Common myeloid progenitor, CD34-positive (primary cell): ENCODE results near the gene HECTD2.
"Not testable (repeated sequence)": the region's sequence is repeated elsewhere in the genome, so short reads cannot be mapped to it uniquely, and the experiment has no call there.

ENCODE experiments used
- CTCF ChIA-PET: fragments of 350-600 bp; sonication (Branson Sonifier 250); formaldehyde crosslinking; loops from one replicate; lab custom pipeline; 2021; ENCODE audit warnings: antibody characterized with exemption; lab: Charles Lee
- POLR2A ChIA-PET: fragments of 350-600 bp; sonication (Branson Sonifier 250); formaldehyde crosslinking; loops from one replicate; lab custom pipeline; 2021; ENCODE audit warnings: antibody characterized with exemption; lab: Charles Lee
- DNase-seq, 3 donors: peaks; one replicate each; pipeline versions ENCODE4 v3.0.0 to v3.0.0-alpha.2; 2013
- H3K27ac ChIP-seq, 2 experiments: 1 replicate in 1 of 2; 2 replicates in 1 of 2; pipeline ENCODE4 v1.7.0; 2013; ENCODE audit warnings: inconsistent platforms in 2 of 2, low read length in 2 of 2, mild to moderate bottlenecking in 2 of 2, low read depth in 1 of 2, moderate library complexity in 1 of 2; ENCODE audit not compliant: severe bottlenecking in 2 of 2, insufficient read depth in 1 of 2, poor library complexity in 1 of 2
- H3K27me3 ChIP-seq, 5 experiments: replicated peaks in 2 of 5; 1 replicate in 3 of 5; 2 replicates in 2 of 5; pipeline versions ENCODE4 v1.6.1 to v1.7.0; 2013; ENCODE audit warnings: low read length in 4 of 5, mild to moderate bottlenecking in 2 of 5, moderate library complexity in 2 of 5, inconsistent platforms in 1 of 5; ENCODE audit not compliant: insufficient read depth in 5 of 5, control insufficient read depth in 4 of 5
- H3K36me3 ChIP-seq, 4 experiments: 1 replicate in 2 of 4; 2 replicates in 2 of 4; pipeline versions ENCODE4 v1.6.1 to v1.7.0; 2013; ENCODE audit warnings: low read length in 3 of 4, control low read depth in 1 of 4, mild to moderate bottlenecking in 1 of 4; ENCODE audit not compliant: control insufficient read depth in 4 of 4, insufficient read depth in 4 of 4
- H3K4me1 ChIP-seq, 4 experiments: 1 replicate in 3 of 4; 2 replicates in 1 of 4; pipeline versions ENCODE4 v1.6.1 to v1.7.1; 2013; ENCODE audit warnings: low read length in 3 of 4, mild to moderate bottlenecking in 3 of 4, control low read depth in 1 of 4, inconsistent platforms in 1 of 4, moderate library complexity in 1 of 4; ENCODE audit not compliant: control insufficient read depth in 4 of 4, insufficient read depth in 4 of 4; ENCODE audit errors: control extremely low read depth in 1 of 4
- H3K4me3 ChIP-seq, 7 experiments: 1 replicate in 4 of 7; 2 replicates in 3 of 7; pipeline versions ENCODE4 v1.5.1 to v1.7.0; 2013; ENCODE audit warnings: mild to moderate bottlenecking in 7 of 7, low read length in 6 of 7, moderate library complexity in 6 of 7, inconsistent platforms in 2 of 7, low read depth in 2 of 7, control low read depth in 1 of 7; ENCODE audit not compliant: insufficient read depth in 4 of 7, control insufficient read depth in 1 of 7; ENCODE audit errors: extremely low read depth in 1 of 7
- H3K9me3 ChIP-seq, 5 experiments: 1 replicate in 4 of 5; 2 replicates in 1 of 5; pipeline versions ENCODE4 v1.6.1 to v1.7.1; 2013; ENCODE audit warnings: low read length in 4 of 5, mild to moderate bottlenecking in 2 of 5, inconsistent platforms in 1 of 5, low read depth in 1 of 5, moderate library complexity in 1 of 5; ENCODE audit not compliant: control insufficient read depth in 4 of 5, insufficient read depth in 2 of 5; ENCODE audit errors: control extremely low read depth in 1 of 5
- WGBS: methylation state at CpG from one replicate; pipeline ENCODE4 v1.1.5; 2013; ENCODE audit not compliant: insufficient coverage; 5-methylcytosine and 5-hydroxymethylcytosine counted together

HECTD2 gene

DNA sequence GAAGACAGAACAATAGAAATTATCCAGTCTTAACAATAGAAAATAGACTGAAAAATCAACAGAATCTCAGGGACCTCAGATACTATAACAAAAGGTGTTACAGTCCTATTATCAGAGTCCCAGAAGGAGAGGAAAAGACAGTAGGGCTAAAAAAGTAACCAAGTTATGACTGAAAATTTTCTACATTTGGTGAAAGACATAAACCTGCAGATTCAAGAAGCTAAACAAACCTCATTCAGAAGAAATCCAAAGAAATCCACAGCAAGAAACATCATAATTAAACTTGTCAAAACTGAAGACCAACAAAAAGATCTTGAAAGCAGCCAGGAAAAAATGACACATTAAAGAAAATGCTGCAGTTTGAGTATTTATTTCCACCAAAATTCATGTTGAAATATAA is 41.9 kb downstream of the HECTD2 start:
- Histone ChIP-seq H3K4me1 (no peaks in the 10 kb centered on the region), H3K36me3 (no peaks in the 10 kb centered on the region), H3K4me3 (no peak overlapping the region), H3K27ac (no peak overlapping the region), H3K27me3 (no peaks in the 10 kb centered on the region), H3K9me3 (peaks cover 3 to 29% (median 9%) of the 10 kb centered on the region in 5 experiments)
- ChIA-PET POLR2A (no interaction called here), CTCF (no interaction called here)
- DNase-seq = no peak

DNA sequence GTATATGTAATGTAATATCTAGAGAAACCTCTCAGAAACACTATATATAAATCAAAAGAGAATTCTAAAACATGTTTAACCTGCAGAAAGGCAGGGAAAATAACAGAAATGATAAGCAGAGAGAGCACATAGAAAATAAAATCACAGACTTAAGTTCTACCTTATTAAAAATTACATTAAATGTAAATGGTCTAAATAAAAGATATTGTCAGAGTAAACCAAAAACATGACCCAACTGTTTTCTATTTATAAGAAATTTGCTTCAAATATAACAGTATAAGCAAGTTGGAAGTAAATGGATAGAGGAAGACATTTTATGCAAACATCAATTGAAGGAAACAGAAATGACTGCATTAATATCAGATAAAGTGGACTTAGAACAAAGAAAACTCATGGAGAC is 43.4 kb downstream of the HECTD2 start:
- ChIA-PET CTCF (no interaction called here), POLR2A (no interaction called here)
- DNase-seq = no peak
- Histone ChIP-seq H3K9me3 (peaks cover 3 to 29% (median 9%) of the 10 kb centered on the region in 5 experiments), H3K27me3 (no peaks in the 10 kb centered on the region), H3K4me1 (no peaks in the 10 kb centered on the region), H3K27ac (no peak overlapping the region), H3K4me3 (no peak overlapping the region), H3K36me3 (no peaks in the 10 kb centered on the region)

DNA sequence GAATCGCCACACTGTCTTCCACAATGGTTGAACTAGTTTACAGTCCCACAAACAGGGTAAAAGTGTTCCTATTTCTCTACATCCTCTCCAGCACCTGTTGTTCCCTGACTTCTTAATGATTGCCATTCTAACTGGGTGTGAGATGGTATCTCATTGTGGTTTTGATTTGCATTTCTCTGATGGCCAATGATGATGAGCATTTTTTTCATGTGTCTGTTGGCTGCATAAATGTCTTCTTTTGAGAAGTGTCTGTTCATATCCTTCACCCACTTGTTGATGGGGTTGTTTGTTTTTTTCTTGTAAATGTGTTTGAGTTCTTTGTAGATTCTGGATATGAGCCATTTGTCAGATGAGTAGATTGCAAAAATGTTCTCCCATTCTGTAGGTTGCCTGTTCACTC is 45.0 kb downstream of the HECTD2 start:
- H3K9me3 ChIP-seq = peaks cover 2 to 21% (median 7%) of the 10 kb centered on the region in 5 experiments
- POLR2A ChIA-PET, H3K4me3 ChIP-seq, CTCF ChIA-PET, H3K27ac ChIP-seq, H3K27me3 ChIP-seq, DNase-seq, H3K36me3 ChIP-seq, H3K4me1 ChIP-seq: not testable (repeated sequence)
- WGBS = no CpG with 5 or more reads among the region's 1 CpG

DNA sequence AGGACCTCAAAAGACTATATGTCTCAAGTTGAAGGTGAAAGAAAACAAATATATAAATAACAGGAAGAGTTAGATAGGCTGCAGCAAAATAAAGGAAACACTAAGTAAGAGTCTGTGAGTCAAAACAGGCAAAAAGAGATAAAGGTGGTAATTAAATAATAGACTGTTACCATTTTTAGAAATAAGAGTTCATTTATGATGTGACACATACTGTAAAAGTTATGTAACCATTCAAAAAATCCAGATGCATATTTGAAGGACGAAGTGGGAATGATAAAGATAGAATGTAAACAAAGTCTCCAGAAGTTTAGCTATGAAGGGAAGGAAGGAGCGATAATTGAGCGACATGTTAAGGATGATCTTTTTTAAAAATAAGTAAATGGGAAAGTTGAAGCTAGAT is 50.5 kb downstream of the HECTD2 start:
- Histone ChIP-seq H3K9me3 (peaks cover 0 to 1% (median 0%) of the 10 kb centered on the region in 5 experiments), H3K4me3 (no peak overlapping the region), H3K27me3 (no peaks in the 10 kb centered on the region), H3K36me3 (peaks cover 0 to 8% (median 0%) of the 10 kb centered on the region in 4 experiments), H3K4me1 (no peaks in the 10 kb centered on the region), H3K27ac (no peak overlapping the region)
- DNase-seq = no peak
- ChIA-PET POLR2A (no interaction called here), CTCF (no interaction called here)
- WGBS = 100% methylated on average over 1 of the region's 3 CpGs

- ChIA-PET POLR2A (no interaction called here), CTCF (no interaction called here)
- Histone ChIP-seq H3K27ac (no peak overlapping the region), H3K4me3 (no peak overlapping the region), H3K27me3 (no peaks in the 10 kb centered on the region), H3K4me1 (no peaks in the 10 kb centered on the region), H3K36me3 (peaks cover 0 to 9% (median 0%) of the 10 kb centered on the region in 4 experiments), H3K9me3 (peaks cover 0 to 7% (median 1%) of the 10 kb centered on the region in 5 experiments)
- DNase-seq = no peak
Measured at GRCh38 chr10:91462423-91462822, 52.3 kb downstream of the HECTD2 start.

DNA sequence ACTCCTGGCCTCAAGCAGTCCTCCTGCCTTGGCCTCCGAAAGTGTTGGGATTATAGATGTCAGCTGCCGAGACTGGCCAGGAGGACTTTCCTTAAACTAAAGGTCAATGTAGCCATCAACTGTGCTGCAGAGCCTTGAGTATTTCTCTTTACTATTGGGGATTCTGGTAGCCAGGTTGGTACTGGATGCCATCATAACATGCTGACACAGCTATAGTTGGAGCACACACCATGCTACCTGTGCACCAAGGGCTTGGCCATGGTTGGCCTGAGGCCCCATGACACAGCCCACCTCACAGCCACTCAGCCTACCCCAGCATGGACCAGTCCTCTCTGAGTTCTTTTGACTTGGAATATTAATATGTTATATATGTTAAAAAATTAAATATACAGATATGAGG is 54.4 kb downstream of the HECTD2 start:
- ChIA-PET CTCF (no interaction called here), POLR2A (no interaction called here)
- Histone ChIP-seq H3K4me3 (no peak overlapping the region), H3K27ac (no peak overlapping the region), H3K27me3 (no peaks in the 10 kb centered on the region), H3K9me3 (peaks cover 0 to 18% (median 1%) of the 10 kb centered on the region in 5 experiments), H3K36me3 (peaks cover 0 to 11% (median 0%) of the 10 kb centered on the region in 4 experiments), H3K4me1 (no peaks in the 10 kb centered on the region)
- WGBS = 100% methylated on average over 1 of the region's 2 CpGs
- DNase-seq = no peak

DNA sequence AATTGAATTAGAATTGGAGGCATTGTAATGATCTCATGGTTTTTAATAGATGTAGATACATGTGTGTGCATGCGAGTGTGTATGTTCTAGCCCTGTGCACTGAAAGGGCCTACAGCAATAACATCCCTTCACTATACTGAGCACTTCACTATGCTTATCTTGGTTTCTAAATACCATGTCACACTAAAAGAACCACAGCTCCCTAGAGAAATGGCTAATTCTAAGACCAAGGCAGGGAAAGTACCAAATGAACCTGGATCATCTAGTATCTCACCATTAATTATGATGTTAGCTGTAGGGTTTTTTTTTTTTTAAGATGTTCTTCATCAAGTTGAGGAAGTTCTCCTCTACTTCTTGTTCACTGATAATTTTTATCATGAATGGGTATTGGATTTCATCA is 55.1 kb downstream of the HECTD2 start:
- no peak for DNase-seq
- peaks cover 0 to 20% (median 1%) of the 10 kb centered on the region in 5 experiments for H3K9me3 ChIP-seq
- ChIA-PET CTCF (no interaction called here), POLR2A (no interaction called here)
- no peak overlapping the region for H3K4me3 ChIP-seq
- H3K4me1 ChIP-seq = no peaks in the 10 kb centered on the region
- H3K27ac ChIP-seq = no peak overlapping the region
- WGBS = no CpG with 5 or more reads among the region's 1 CpG
- H3K36me3 ChIP-seq = peaks cover 0 to 11% (median 0%) of the 10 kb centered on the region in 4 experiments
- no peaks in the 10 kb centered on the region for H3K27me3 ChIP-seq
